CD4-positive, alpha-beta T cell (primary cell): ENCODE measurements around the gene HTATIP2. TPM values are rescaled to one million over a fixed set of nuclear protein-coding genes. Genes with fewer than 3 reads are reported as not detected.

Source experiments
- ATAC-seq: fragments of 200-7000 bp; cut with Tn5 transposase; one replicate; pipeline ENCODE4 v1.10.0; 2022; ENCODE audit warnings: mild to moderate bottlenecking; ENCODE audit not compliant: poor library complexity
- CTCF ChIA-PET: fragments of 350-600 bp; sonication (Branson Sonifier 250); formaldehyde crosslinking; loops from one replicate; lab custom pipeline; 2021; ENCODE audit warnings: antibody characterized with exemption, inconsistent platforms; lab: Charles Lee
- POLR2A ChIA-PET: fragments of 350-600 bp; sonication (Branson Sonifier 250); formaldehyde crosslinking; loops from one replicate; lab custom pipeline; 2021; ENCODE audit warnings: antibody characterized with exemption, inconsistent platforms; lab: Charles Lee
- DNase-seq, 14 experiments: peaks; one replicate each; pipeline ENCODE4 v3.0.0-alpha.2; 2013 to 2020; ENCODE audit warnings: mixed read lengths in 2 of 14
- H3K27ac ChIP-seq, 2 donors: one replicate each; pipeline versions ENCODE4 v1.5.1 to v1.7.0; 2013; ENCODE audit warnings: low read length in 2 of 2, low read depth in 1 of 2, mild to moderate bottlenecking in 1 of 2
- H3K27me3 ChIP-seq, 2 experiments: 1 replicate in 1 of 2; 2 replicates in 1 of 2; pipeline versions ENCODE4 v1.6.1 to v1.7.0; 2013; ENCODE audit warnings: low read length in 2 of 2, control low read depth in 1 of 2, mild to moderate bottlenecking in 1 of 2, moderate library complexity in 1 of 2; ENCODE audit not compliant: insufficient read depth in 2 of 2, control insufficient read depth in 1 of 2
- H3K36me3 ChIP-seq: one replicate; pipeline ENCODE4 v1.6.1; 2013; ENCODE audit warnings: low read length, control low read depth; ENCODE audit not compliant: insufficient read depth
- H3K4me1 ChIP-seq: one replicate; pipeline ENCODE4 v1.6.1; 2013; ENCODE audit warnings: low read length, control low read depth; ENCODE audit not compliant: insufficient read depth
- H3K4me3 ChIP-seq: one replicate; pipeline ENCODE4 v1.5.1; 2013; ENCODE audit warnings: mild to moderate bottlenecking, low read length, moderate library complexity
- H3K9me3 ChIP-seq, 2 experiments: 1 replicate in 1 of 2; 2 replicates in 1 of 2; pipeline versions ENCODE4 v1.6.1 to v1.7.0; 2013; ENCODE audit warnings: low read length in 2 of 2, mild to moderate bottlenecking in 2 of 2, control low read depth in 1 of 2, moderate library complexity in 1 of 2; ENCODE audit not compliant: control insufficient read depth in 1 of 2, insufficient read depth in 1 of 2
- H3K27ac Mint-ChIP-seq: one replicate; pipeline ENCODE4 v1.8.0; 2020; ENCODE audit warnings: mixed read lengths
- H3K27me3 Mint-ChIP-seq: one replicate; pipeline ENCODE4 v1.8.0; 2021; ENCODE audit warnings: mixed read lengths
- H3K36me3 Mint-ChIP-seq: one replicate; pipeline ENCODE4 v1.8.0; 2021; ENCODE audit warnings: low read depth, mixed read lengths
- H3K4me1 Mint-ChIP-seq: one replicate; pipeline ENCODE4 v1.8.0; 2021; ENCODE audit warnings: low read depth, mixed read lengths
- H3K4me3 Mint-ChIP-seq: one replicate; pipeline ENCODE4 v1.8.0; 2020; ENCODE audit warnings: mild to moderate bottlenecking, mixed read lengths
- H3K9me3 Mint-ChIP-seq: one replicate; pipeline ENCODE4 v1.8.0; 2020; ENCODE audit warnings: mixed read lengths
- intact Hi-C, 2 experiments: fragments of 100-400 bp; cut with DNase I in 1 of 2; cut with micrococcal nuclease in 1 of 2; formaldehyde crosslinking; loops; one replicate each; pipeline versions ENCODE4 v1.15.1 to v1.9.0; 2023 to 2025; cut with DNase I, micrococcal nuclease
- total RNA-seq, 174 experiments: library from RNA in 2 of 174; stranded (reverse) in 2 of 174; gene quantifications; one replicate each; pipeline ENCODE4 v1.2.3 and lab custom pipeline; 2021 to 2026
- TF ChIP-seq, protein P1 (sequence below): fragments of 200-600 bp; IDR thresholded peaks from one replicate; pipeline ENCODE4 v1.8.0; 2022; ENCODE audit warnings: antibody characterized with exemption, mild to moderate bottlenecking

Gene HTATIP2
- total RNA-seq, 2 experiments from 2014 or later = 8.1 to 9.8 TPM

DNA sequence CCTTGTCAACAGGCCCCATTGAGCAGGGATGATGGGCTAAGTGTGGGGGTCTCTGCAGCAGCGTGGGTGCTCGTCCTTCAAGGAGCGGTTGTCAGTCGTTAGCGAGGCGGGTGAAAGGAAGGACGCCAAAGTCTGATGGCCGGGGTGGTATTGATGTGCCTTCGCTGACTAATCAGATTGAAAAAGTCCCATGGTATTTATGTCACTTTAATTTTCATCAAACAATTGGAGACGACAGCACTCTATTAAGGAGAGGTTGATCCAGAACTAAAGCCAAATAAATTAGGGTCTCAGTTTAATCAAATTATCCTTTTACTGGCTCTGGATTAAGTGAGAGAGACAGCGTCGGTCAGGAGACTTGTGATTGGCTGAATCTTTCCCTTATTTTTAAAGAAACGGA lies 9.6 kb downstream of the HTATIP2 start:
- POLR2A ChIA-PET = interaction anchor here (1.2 kb wide), 1 partner anchor 9 kb away, joined by 6 read pairs; the partner anchor contains the start of gene HTATIP2
- Histone ChIP-seq H3K4me3 (no peak overlapping the region), H3K27ac (no peak overlapping the region), H3K9me3 (no peaks in the 10 kb centered on the region), H3K4me1 (no peaks in the 10 kb centered on the region), H3K36me3 (peaks cover 32% of the 10 kb centered on the region), H3K27me3 (no peaks in the 10 kb centered on the region)
- DNase-seq (no peak), ATAC-seq (no peak)
- CTCF ChIA-PET = interaction anchor here (1.2 to 1.5 kb wide), 3 partner anchors 13 to 19 kb away, joined by 3 to 5 read pairs (median 3); no protein-coding TSS in a partner anchor
- TF ChIP-seq, protein P1, sequence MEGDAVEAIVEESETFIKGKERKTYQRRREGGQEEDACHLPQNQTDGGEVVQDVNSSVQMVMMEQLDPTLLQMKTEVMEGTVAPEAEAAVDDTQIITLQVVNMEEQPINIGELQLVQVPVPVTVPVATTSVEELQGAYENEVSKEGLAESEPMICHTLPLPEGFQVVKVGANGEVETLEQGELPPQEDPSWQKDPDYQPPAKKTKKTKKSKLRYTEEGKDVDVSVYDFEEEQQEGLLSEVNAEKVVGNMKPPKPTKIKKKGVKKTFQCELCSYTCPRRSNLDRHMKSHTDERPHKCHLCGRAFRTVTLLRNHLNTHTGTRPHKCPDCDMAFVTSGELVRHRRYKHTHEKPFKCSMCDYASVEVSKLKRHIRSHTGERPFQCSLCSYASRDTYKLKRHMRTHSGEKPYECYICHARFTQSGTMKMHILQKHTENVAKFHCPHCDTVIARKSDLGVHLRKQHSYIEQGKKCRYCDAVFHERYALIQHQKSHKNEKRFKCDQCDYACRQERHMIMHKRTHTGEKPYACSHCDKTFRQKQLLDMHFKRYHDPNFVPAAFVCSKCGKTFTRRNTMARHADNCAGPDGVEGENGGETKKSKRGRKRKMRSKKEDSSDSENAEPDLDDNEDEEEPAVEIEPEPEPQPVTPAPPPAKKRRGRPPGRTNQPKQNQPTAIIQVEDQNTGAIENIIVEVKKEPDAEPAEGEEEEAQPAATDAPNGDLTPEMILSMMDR = no peak
- no peaks in the 10 kb centered on the region for H3K9me3 Mint-ChIP-seq
- H3K4me1 Mint-ChIP-seq = peaks cover 8% of the 10 kb centered on the region
- no peak overlapping the region for H3K4me3 Mint-ChIP-seq
- H3K27me3 Mint-ChIP-seq = no peaks in the 10 kb centered on the region
- peaks cover 66% of the 10 kb centered on the region for H3K36me3 Mint-ChIP-seq
- intact Hi-C loops = no loop called here
- H3K27ac Mint-ChIP-seq = no peak overlapping the region

DNA sequence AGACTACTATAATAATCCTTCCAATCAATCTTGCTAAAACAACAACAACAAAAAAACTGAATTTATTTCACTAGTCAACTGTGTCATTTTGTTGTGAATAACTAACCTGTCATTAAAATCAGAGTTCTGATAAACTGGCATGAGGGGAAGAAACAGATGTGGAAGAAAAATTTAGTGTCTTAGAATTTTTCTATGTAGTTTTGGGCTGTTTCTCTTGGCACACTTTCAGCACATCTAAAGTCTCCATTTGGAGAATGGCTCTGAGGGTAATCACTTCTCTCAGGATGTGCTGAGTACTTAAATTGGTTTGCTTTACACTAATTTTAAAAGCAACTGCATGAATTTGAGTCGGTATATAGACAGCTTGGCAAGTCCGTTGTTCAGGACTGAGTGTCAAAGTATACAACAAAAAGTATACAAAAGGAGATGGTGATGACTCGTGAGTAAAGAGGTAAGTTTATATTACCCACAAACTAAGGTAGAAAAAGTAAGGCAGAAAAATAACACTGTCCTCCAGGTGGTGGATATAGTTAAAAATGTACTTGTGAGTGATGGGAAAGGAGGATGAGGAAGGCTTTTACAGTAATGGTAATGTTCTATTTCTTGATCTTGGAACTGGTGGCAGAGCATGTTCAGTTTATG lies 10.2 kb downstream of the HTATIP2 start:
- peaks cover 66% of the 10 kb centered on the region for H3K36me3 Mint-ChIP-seq
- no peak for ATAC-seq
- no peaks in the 10 kb centered on the region for H3K9me3 ChIP-seq
- H3K27ac ChIP-seq = no peak overlapping the region
- no peaks in the 10 kb centered on the region for H3K27me3 ChIP-seq
- TF ChIP-seq, protein P1 = no peak
- intact Hi-C loops = no loop called here
- DNase-seq = no peak
- H3K4me1 ChIP-seq = no peaks in the 10 kb centered on the region
- ChIA-PET CTCF (interaction anchor here (1.3 to 1.4 kb wide), 2 partner anchors 13 kb away, joined by 3 read pairs; no protein-coding TSS in a partner anchor), POLR2A (no interaction called here)
- no peak overlapping the region for H3K27ac Mint-ChIP-seq
- no peak overlapping the region for H3K4me3 ChIP-seq
- no peaks in the 10 kb centered on the region for H3K9me3 Mint-ChIP-seq
- peaks cover 3% of the 10 kb centered on the region for H3K4me1 Mint-ChIP-seq
- no peaks in the 10 kb centered on the region for H3K27me3 Mint-ChIP-seq
- peaks cover 32% of the 10 kb centered on the region for H3K36me3 ChIP-seq
- H3K4me3 Mint-ChIP-seq = no peak overlapping the region

DNA sequence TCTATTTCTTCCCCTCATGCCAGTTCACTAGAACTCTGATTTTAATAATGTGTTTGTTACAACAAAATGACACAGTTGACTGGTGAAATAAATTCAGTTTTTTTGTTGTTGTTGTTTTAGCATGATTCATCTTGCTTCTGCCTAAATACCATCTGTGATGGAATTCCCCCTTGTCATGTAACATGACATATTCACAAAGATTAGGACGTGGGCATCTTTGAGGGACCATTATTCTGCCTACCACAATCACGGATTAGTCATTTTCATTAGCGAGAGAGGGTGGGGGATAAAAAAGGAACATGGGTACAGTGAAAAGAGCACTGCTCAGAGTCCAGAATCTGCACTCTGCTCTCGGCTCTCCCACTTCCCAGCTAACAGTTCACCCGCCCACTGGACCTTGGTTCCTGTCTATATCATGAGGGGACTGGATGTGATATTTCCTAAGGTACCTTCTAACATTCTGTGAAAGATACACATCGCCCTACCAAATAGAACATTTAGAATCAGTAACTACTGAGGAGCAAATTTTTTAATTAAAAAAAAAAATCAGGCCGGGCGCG lies 11.3 kb downstream of the HTATIP2 start:
- no peaks in the 10 kb centered on the region for H3K9me3 ChIP-seq
- Mint-ChIP-seq H3K36me3 (peaks cover 72% of the 10 kb centered on the region), H3K4me1 (no peaks in the 10 kb centered on the region), H3K27ac (no peak overlapping the region), H3K27me3 (no peaks in the 10 kb centered on the region), H3K9me3 (no peaks in the 10 kb centered on the region), H3K4me3 (no peak overlapping the region)
- peaks cover 38% of the 10 kb centered on the region for H3K36me3 ChIP-seq
- no peaks in the 10 kb centered on the region for H3K4me1 ChIP-seq
- H3K27me3 ChIP-seq = no peaks in the 10 kb centered on the region
- CTCF ChIA-PET = interaction anchor here (1.4 kb wide), 1 partner anchor 12 kb away, joined by 3 read pairs; no protein-coding TSS in a partner anchor
- H3K27ac ChIP-seq = no peak overlapping the region
- ATAC-seq = no peak
- no peak for DNase-seq
- no peak overlapping the region for H3K4me3 ChIP-seq
- TF ChIP-seq, protein P1 = no peak
- intact Hi-C loops = no loop called here
- POLR2A ChIA-PET = no interaction called here
